Measurements from ENCODE around the gene TAS1R2. TPM values are rescaled to one million over a fixed set of nuclear protein-coding genes. Genes with fewer than 3 reads are reported as not detected.

TAS1R2 gene
- total and polyA plus RNA-seq, 2 experiments from 2014 or later: not detected

DNA sequence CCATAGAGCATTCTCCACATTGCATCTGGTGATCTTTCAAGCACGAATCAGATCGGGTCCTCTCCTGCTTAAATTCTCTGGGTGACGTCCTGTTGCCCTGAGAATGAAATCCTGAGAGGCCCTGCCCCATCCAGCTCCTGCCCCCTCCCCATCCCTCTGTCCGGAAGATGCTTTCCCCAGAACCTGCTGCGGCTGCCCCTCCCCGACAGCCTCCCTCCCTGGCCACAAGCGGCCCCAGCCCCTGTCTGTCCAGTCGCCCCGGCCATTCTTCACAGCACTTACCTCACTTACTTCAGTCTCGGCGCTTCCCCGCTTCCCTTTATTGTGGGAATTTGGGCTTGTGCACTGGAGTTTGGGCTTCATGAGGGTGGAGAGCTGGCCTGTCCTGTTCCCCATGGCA is 40.3 kb downstream of the TAS1R2 start:
- Histone ChIP-seq H3K4me1 (ENCODE audit: insufficient read depth) (peaks cover 4% of the 10 kb centered on the region; the same call in 1 of the 2 replicates), H3K4me2 (no peak overlapping the region), H3F3A (replicated peaks; ENCODE audit: low read depth) (0 out of 2 replicates have a peak, but pooled peaks cover 2% of the 10 kb centered on the region), H2AFZ (no peak overlapping the region), H3K4me3 (no peak overlapping the region), H3K36me3 (ENCODE audit: insufficient read depth) (no peaks in the 10 kb centered on the region), H3K27ac (ENCODE audit: low read depth) (no peak overlapping the region), H3K9me2 (ENCODE audit: insufficient read depth) (no peaks in the 10 kb centered on the region), H4K20me1 (replicated peaks; ENCODE audit: insufficient read depth) (no peaks in the 10 kb centered on the region), H3K79me2 (replicated peaks; ENCODE audit: insufficient read depth) (no peaks in the 10 kb centered on the region), H3K27me3 (ENCODE audit: insufficient read depth) (no peaks in the 10 kb centered on the region)
- TF ChIP-seq, protein P1, sequence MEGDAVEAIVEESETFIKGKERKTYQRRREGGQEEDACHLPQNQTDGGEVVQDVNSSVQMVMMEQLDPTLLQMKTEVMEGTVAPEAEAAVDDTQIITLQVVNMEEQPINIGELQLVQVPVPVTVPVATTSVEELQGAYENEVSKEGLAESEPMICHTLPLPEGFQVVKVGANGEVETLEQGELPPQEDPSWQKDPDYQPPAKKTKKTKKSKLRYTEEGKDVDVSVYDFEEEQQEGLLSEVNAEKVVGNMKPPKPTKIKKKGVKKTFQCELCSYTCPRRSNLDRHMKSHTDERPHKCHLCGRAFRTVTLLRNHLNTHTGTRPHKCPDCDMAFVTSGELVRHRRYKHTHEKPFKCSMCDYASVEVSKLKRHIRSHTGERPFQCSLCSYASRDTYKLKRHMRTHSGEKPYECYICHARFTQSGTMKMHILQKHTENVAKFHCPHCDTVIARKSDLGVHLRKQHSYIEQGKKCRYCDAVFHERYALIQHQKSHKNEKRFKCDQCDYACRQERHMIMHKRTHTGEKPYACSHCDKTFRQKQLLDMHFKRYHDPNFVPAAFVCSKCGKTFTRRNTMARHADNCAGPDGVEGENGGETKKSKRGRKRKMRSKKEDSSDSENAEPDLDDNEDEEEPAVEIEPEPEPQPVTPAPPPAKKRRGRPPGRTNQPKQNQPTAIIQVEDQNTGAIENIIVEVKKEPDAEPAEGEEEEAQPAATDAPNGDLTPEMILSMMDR (conservative IDR thresholded peaks at IDR 0.05; ENCODE audit: low read depth in 2 of 2): no peak
- TF ChIP-seq JUNB (IDR thresholded peaks at IDR 0.05; ENCODE audit: unreplicated experiment): no peak
- no peak for TF ChIP-seq NANOG (IDR thresholded peaks at IDR 0.05; ENCODE audit: borderline replicate concordance)
- TF ChIP-seq STAT1 (IDR thresholded peaks at IDR 0.05; ENCODE audit: unreplicated experiment): no peak
- TF ChIP-seq EZH2phosphoT487 (IDR thresholded peaks at IDR 0.05; ENCODE audit: unreplicated experiment): no peak
- no peak for TF ChIP-seq POLR2AphosphoS5 (IDR thresholded peaks at IDR 0.05; ENCODE audit: low read depth)
- TF ChIP-seq ZNF114 (CRISPR knock-in tag; IDR thresholded peaks at IDR 0.05): no peak
- TF ChIP-seq, protein P2, sequence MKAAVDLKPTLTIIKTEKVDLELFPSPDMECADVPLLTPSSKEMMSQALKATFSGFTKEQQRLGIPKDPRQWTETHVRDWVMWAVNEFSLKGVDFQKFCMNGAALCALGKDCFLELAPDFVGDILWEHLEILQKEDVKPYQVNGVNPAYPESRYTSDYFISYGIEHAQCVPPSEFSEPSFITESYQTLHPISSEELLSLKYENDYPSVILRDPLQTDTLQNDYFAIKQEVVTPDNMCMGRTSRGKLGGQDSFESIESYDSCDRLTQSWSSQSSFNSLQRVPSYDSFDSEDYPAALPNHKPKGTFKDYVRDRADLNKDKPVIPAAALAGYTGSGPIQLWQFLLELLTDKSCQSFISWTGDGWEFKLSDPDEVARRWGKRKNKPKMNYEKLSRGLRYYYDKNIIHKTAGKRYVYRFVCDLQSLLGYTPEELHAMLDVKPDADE (IDR thresholded peaks at IDR 0.05): no peak
- TF ChIP-seq ZNF331 (CRISPR knock-in tag; IDR thresholded peaks at IDR 0.05; ENCODE audit: low read depth): no peak
- no peak for TF ChIP-seq EZH2 (IDR thresholded peaks at IDR 0.05; ENCODE audit: low read depth, unreplicated experiment)
- TF ChIP-seq, protein P3, sequence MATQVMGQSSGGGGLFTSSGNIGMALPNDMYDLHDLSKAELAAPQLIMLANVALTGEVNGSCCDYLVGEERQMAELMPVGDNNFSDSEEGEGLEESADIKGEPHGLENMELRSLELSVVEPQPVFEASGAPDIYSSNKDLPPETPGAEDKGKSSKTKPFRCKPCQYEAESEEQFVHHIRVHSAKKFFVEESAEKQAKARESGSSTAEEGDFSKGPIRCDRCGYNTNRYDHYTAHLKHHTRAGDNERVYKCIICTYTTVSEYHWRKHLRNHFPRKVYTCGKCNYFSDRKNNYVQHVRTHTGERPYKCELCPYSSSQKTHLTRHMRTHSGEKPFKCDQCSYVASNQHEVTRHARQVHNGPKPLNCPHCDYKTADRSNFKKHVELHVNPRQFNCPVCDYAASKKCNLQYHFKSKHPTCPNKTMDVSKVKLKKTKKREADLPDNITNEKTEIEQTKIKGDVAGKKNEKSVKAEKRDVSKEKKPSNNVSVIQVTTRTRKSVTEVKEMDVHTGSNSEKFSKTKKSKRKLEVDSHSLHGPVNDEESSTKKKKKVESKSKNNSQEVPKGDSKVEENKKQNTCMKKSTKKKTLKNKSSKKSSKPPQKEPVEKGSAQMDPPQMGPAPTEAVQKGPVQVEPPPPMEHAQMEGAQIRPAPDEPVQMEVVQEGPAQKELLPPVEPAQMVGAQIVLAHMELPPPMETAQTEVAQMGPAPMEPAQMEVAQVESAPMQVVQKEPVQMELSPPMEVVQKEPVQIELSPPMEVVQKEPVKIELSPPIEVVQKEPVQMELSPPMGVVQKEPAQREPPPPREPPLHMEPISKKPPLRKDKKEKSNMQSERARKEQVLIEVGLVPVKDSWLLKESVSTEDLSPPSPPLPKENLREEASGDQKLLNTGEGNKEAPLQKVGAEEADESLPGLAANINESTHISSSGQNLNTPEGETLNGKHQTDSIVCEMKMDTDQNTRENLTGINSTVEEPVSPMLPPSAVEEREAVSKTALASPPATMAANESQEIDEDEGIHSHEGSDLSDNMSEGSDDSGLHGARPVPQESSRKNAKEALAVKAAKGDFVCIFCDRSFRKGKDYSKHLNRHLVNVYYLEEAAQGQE (IDR thresholded peaks at IDR 0.05; ENCODE audit: unreplicated experiment): no peak
- TF ChIP-seq CREB1 (CRISPR knock-in tag; IDR thresholded peaks at IDR 0.05; ENCODE audit: low read depth): no peak
- H3K36me3 Mint-ChIP-seq (ENCODE audit: low read depth): no peaks in the 10 kb centered on the region
- peaks cover 35% of the 10 kb centered on the region for H3K4me1 Mint-ChIP-seq
- no peak for DNase-seq (ENCODE audit: low spot score)
- no peak for ATAC-seq
- H3K27me3 Mint-ChIP-seq (ENCODE audit: insufficient read depth, low read depth, poor library complexity): peaks cover 28% of the 10 kb centered on the region
- no peak overlapping the region for H3K27ac Mint-ChIP-seq
- no peaks in the 10 kb centered on the region; the same call in 2 of the 3 replicates for H3K9me3 Mint-ChIP-seq
- H3K4me3 Mint-ChIP-seq: no peak overlapping the region

Data from GM23338 (cell line).